ELF-1 (cell line): Measurements from ENCODE around the gene FAT1.

Experiments
- DNase-seq: peaks from one replicate; pipeline ENCODE4 v3.0.0-alpha.2; 2016; ENCODE audit warnings: low read depth, low spot score

FAT1 gene

DNA sequence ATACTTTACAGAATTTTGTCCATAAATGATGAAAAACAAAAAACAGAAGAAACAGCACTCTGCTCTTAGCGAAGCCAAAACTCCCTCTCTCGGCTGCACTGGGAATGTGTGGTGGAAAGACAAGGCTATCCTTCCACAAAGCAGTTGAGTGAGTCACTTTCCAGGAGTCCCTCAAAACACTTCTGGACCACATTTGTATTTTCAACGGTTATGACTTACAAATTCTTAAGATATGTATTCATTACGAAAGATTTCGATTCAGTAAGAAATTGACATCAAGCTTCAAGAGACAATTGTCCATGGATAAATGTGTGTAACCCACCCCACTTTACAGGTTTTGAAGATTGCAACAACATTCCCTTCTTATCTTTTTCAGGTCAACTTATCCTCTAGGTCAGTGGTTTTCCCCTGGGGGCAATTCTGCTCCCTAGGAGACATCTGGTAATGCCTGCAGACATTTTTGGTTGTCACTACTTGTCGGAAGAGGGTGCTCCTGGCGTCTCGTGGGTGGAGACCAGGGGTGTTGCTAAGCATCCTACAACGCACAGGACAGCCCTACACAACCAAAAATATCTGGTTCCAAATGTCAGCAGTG lies 101.6 kb downstream of the FAT1 start:
- peak; percentile 58 for DNase-seq

- no peak for DNase-seq
Measured at GRCh38 chr4:186619088-186619487, 104.6 kb downstream of the FAT1 start.

DNA sequence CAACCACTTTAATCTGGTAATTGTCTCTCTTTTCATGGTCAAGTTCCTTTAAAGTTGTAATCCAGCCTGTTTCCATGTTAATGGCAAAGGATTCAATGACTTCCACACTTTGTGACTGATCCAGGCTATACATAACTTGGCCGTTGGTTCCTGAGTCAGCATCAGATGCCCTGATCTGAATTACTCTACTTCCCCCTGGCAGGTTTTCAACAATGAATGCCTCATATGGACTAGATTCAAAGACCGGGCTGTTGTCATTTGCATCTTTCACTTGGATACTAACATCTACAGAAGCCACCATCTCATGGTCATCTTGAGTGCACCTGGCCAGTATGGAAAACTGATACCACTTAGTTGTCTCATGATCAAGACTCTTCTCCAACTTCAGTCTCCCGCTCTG lies 105.7 kb downstream of the FAT1 start:
- no peak for DNase-seq

- DNase-seq, result no peak
Measured at GRCh38 chr4:186607490-186607889, 116.2 kb downstream of the FAT1 start.

DNA sequence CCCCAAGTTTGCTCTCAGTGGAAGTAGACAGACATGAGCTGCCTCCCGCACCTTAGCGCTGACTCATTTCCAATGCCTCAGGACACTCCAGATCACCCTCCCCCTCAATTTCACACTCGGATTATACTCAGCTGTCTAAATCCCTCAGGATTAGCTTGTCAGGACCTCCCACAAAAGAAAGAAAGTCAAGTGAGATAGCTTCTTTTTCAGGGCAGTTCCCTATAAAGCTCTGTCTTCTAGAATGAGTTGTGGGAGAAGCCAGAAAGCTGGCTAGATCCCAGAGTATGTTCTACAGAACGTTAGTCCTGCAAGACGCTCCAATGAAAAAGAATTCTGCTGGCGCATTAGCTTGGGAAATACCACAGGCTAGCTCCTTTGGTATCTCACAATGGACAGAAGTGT lies 117.1 kb downstream of the FAT1 start:
- peak; percentile 64 for DNase-seq

GRCh38 chr4:186605261-186605865 lies 118.3 kb downstream of the FAT1 start:
- no peak for DNase-seq

DNA sequence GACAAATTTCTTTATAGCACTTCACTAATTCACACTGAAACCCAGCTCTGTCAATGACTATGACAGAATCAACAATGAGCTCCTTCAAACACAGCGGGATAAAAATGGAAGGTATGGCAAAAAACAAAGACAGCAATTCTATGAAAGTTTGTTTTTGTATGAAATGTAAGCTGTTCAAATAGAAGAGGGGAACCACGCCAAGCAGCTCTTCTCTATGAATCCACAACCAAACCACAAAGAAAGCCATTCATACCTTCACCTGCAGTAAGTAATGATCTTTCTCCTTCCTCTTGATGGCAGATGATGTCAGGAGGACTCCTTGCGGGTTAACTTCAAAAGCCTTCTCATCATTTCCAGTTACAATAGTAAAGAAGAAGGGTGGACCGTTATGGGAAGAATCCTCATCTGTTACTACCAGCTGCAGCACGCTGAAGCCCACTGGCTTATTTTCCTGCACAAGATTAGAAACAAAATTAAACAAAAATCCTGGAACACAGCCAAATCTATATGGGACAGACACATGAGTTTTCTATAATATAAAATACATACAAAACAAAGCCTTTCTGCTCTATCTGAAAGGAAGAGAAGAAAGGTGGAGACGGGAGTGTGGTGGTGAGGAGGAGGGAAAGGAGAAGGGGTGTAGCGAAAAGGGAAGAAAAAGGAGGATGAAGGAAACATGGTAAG lies 119.4 kb downstream of the FAT1 start:
- no peak for DNase-seq

- no peak for DNase-seq
Measured at GRCh38 chr4:186602978-186603377, 120.7 kb downstream of the FAT1 start.

- no peak for DNase-seq
Measured at GRCh38 chr4:186599483-186599882, 124.2 kb downstream of the FAT1 start.

GRCh38 chr4:186598686-186599085 lies 125.0 kb downstream of the FAT1 start:
- DNase-seq, result no peak

GRCh38 chr4:186596850-186597390 lies 126.7 kb downstream of the FAT1 start:
- DNase-seq, result no peak

- DNase-seq, result no peak
Measured at GRCh38 chr4:186596346-186596745, 127.3 kb downstream of the FAT1 start.

- peak; percentile 48 for DNase-seq
Measured at GRCh38 chr4:186593587-186593973, 130.1 kb downstream of the FAT1 start.

DNA sequence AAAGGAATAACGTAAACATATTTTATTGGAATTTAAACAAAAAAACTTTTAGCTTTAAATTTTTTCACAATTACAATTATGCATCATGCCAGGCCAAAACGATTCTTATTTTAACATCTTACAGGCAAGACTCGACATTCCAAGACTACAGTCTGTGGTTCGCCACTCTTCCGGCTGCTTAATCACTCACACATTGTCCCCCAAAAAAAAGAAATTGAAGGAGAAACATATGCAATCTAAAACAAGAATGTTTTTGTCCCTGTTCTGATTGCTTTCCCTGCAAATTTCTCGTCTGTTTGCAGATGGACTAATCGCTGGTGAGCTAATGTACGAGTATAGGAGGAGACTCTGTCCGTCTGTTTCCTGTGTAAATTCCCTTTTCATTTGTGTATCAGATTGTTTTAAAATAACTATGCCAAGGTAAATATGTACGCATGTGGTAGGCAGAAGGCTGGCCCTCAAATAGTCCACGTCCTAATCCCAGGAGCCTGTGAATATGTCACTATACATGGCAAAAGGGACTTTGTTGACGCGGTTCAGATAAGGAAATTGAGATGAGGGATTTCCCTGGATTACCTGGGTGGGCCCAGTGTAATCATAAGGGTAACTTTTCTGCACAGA lies 130.6 kb downstream of the FAT1 start:
- DNase-seq, result no peak

- DNase-seq, result no peak
Measured at GRCh38 chr4:186592445-186592844, 131.2 kb downstream of the FAT1 start.

- no peak for DNase-seq
Measured at GRCh38 chr4:186591651-186592050, 132.0 kb downstream of the FAT1 start.

- no peak for DNase-seq
Measured at GRCh38 chr4:186588503-186588902, 135.2 kb downstream of the FAT1 start.

- peak; percentile 62 for DNase-seq
Measured at GRCh38 chr4:186587416-186588018, 136.1 kb downstream of the FAT1 start.

DNA sequence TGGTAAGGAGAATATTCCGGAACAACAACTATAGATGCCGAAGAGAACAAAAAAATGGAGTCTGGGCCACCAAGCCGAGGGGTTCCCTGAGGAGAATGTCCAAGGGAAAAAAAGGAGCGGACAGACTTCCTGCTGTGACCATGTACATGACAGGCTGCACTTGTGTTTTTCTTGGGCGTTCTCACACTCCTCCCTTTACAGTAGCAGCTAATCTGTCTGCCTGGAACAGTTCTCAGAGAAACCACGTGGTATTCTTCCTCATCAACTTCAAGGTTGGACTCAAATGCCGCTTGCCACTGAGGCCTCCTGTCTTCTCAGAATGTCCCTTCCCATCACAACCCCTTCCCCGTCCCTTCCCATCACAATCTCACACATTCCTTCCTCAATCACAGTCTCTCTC lies 137.5 kb downstream of the FAT1 start:
- no peak for DNase-seq

DNA sequence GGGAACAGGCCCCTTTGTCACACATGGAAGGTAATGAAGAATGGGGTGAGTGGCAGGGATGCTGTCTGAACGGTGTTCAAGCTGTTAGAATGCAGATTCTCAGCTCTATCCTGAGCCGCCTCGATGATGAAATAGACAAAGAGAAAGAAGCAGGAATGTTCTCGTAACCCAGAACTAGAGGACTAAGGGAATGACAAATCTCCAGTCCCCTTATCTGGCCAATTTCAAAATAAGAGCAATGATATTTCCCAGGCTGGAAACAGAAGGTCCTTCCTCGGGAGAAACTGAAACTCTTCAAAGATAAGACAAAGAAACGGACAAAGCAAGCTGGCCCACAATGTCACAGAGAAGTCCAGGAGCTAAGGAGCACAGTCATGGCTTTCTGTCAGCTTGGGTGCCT lies 138.7 kb downstream of the FAT1 start:
- DNase-seq, result no peak

- DNase-seq, result no peak
Measured at GRCh38 chr4:186581421-186581820, 142.2 kb downstream of the FAT1 start.

GRCh38 chr4:186580669-186581068 lies 143.0 kb downstream of the FAT1 start:
- DNase-seq, result no peak
